K562 (cell line): Measurements from ENCODE around the gene LATS1. TPM values are rescaled to one million over a fixed set of nuclear protein-coding genes. Genes with fewer than 3 reads are reported as not detected.

ENCODE experiments used
- CEBPB ChIP-seq: fragments of 450-650 bp; IDR thresholded peaks from 2 replicates; pipeline ENCODE4 v1.6.1; 2016; ENCODE audit warnings: missing genetic modification characterization, missing compliant biosample characterization
- GTF2F1 ChIP-seq: IDR thresholded peaks from 2 replicates; pipeline ENCODE4 v1.6.1; 2011; ENCODE audit warnings: low read depth, low read length, improper control_type of control experiment
- MEIS2 ChIP-seq: fragments of 450-650 bp; IDR thresholded peaks from 2 replicates; pipeline ENCODE4 v1.6.1; 2014; ENCODE audit warnings: mild to moderate bottlenecking; ENCODE audit not compliant: partially characterized antibody
- ZBTB1 ChIP-seq: sonication (generic); formaldehyde crosslinking; IDR thresholded peaks from 2 replicates; pipeline ENCODE4 v1.8.1; 2023; ENCODE audit warnings: missing genetic modification reagents, low read depth, mild to moderate bottlenecking, borderline replicate concordance
- ZBTB43 ChIP-seq: sonication (generic); formaldehyde crosslinking; IDR thresholded peaks from 2 replicates; pipeline ENCODE4 v1.8.0; 2023; ENCODE audit warnings: mild to moderate bottlenecking, missing genetic modification reagents
- ZFX ChIP-seq: sonication (generic); formaldehyde crosslinking; IDR thresholded peaks from 2 replicates; pipeline ENCODE4 v1.8.0; 2022; ENCODE audit warnings: mild to moderate bottlenecking, missing genetic modification reagents, moderate library complexity
- ZNF121 ChIP-seq: sonication (generic); formaldehyde crosslinking; conservative IDR thresholded peaks from 2 replicates; pipeline ENCODE4 v1.8.0; 2022; ENCODE audit warnings: missing genetic modification reagents
- ZNF778 ChIP-seq: fragments of 450-650 bp; formaldehyde crosslinking; IDR thresholded peaks from 2 replicates; pipeline ENCODE4 v1.4.0; 2020; ENCODE audit warnings: mild to moderate bottlenecking, moderate library complexity
- polyA plus RNA-seq, 8 experiments: library from polyadenylated mRNA; depleted of rRNA in 4 of 8; stranded (reverse) in 5 of 8; unstranded in 3 of 8; fragments of >200 nt; fragmentation: Nextera tagmentation in 2 of 8; fragmentation: Illumina TruSeq in 1 of 8; extraction: Ambion mirVana in 2 of 8; extraction: Trizol in 1 of 8; gene quantifications; 2 replicates each; pipeline versions ENCODE4 v1.2.1 to v1.2.3, GENCODE V29; 2011 to 2014; ENCODE audit warnings: inconsistent platforms in 1 of 8, missing spikeins in 1 of 8
- total RNA-seq, 7 experiments: library from RNA; depleted of rRNA in 6 of 7; stranded (reverse); fragments of >200 nt in 6 of 7; fragmentation: Illumina TruSeq in 2 of 7; extraction: Trizol in 2 of 7; gene quantifications; 2 replicates each; pipeline versions ENCODE4 v1.2.1 to v1.2.3, GENCODE V29; 2011 to 2021; ENCODE audit warnings: low replicate concordance in 1 of 7
- TF ChIP-seq, protein P1 (sequence below): sonication (generic); formaldehyde crosslinking; IDR thresholded peaks from 2 replicates; pipeline ENCODE4 v1.8.0; 2023; ENCODE audit warnings: missing genetic modification reagents, mild to moderate bottlenecking, borderline replicate concordance
- TF ChIP-seq, protein P2 (sequence below), 2 experiments: fragments of 200-800 bp in 1 of 2; sonication (Bioruptor generic) in 1 of 2; sonication (generic) in 1 of 2; formaldehyde crosslinking in 1 of 2; IDR thresholded peaks in 1 of 2; conservative IDR thresholded peaks in 1 of 2; 2 replicates each; pipeline versions ENCODE4 v1.5.0 to v1.6.1; 2016 to 2020; ENCODE audit warnings: missing compliant biosample characterization in 1 of 2, missing genetic modification characterization in 1 of 2, missing genetic modification reagents in 1 of 2
- TF ChIP-seq, protein P3 (sequence below): sonication (generic); formaldehyde crosslinking; IDR thresholded peaks from 2 replicates; pipeline ENCODE4 v1.8.1; 2023; ENCODE audit warnings: mild to moderate bottlenecking, missing genetic modification reagents
- TF ChIP-seq, protein P4 (sequence below), 2 experiments: fragments of 450-650 bp; conservative IDR thresholded peaks; 2 replicates each; pipeline ENCODE4 v1.6.1; 2017; ENCODE audit warnings: mild to moderate bottlenecking in 2 of 2, moderate library complexity in 2 of 2

Gene LATS1
- total and polyA plus RNA-seq, 9 of the 15 experiments (the other 6 are each of a cell fraction or from before 2014, with no cell fraction given), result 5.0 to 36.3 (median 18.4) TPM

DNA sequence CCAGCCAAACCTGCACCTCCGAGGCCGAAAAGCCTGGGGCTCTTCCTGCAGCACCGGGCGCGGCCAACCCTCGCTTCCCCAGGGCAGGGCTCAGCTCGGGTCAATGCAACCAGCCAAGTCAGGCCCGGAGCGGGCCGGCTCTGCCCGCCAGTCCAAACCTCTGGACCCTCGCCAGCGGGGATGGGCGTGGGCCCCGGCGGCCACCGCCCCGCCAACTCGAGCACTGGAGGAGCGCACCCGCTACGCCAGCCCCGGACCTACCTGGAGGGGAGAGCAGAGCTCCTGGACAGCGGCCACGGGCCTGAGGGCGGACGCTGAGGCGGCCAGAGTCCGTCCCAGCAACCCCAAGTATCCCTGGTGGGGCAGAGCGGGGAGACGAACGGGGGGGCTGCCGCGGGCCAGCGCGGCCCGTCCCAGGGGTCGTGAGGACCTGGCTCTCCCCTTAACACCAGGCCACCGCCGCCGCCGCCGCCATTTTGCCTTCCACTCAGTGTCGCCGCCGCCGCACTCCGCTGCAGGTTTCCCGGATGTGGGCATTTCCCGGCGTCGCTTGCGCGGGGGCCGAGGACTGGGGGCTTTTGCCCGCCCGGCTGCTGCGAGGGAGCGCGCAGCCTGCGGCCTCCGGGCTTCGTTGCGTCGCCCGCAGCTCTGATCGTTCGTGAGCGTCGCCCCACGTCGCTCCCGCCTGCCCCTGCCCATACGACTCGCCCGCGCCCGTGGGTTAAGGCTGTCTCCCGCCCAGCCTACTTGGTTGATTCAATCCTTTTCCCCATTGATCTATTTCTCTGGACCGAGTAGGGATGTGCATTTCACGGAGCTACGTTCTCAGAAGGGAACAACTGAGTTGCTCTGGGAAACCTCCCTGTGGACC, at the start of gene LATS1 (continued):
- TF ChIP-seq ZNF121 (CRISPR knock-in tag) (0 out of 2 replicates have a peak, but pooled peaks have one; percentile 21), ZNF778 (no peak), CEBPB (no peak), MEIS2 (no peak), ZBTB43 (CRISPR knock-in tag) (peak; percentile 32; the same call in 1 of the 2 replicates), GTF2F1 (0 out of 2 replicates have a peak, but pooled peaks have one; percentile 61), ZFX (CRISPR knock-in tag) (peak; percentile 99), ZBTB1 (CRISPR knock-in tag) (peak; percentile 73; the same call in 1 of the 2 replicates)
- TF ChIP-seq, protein P1, sequence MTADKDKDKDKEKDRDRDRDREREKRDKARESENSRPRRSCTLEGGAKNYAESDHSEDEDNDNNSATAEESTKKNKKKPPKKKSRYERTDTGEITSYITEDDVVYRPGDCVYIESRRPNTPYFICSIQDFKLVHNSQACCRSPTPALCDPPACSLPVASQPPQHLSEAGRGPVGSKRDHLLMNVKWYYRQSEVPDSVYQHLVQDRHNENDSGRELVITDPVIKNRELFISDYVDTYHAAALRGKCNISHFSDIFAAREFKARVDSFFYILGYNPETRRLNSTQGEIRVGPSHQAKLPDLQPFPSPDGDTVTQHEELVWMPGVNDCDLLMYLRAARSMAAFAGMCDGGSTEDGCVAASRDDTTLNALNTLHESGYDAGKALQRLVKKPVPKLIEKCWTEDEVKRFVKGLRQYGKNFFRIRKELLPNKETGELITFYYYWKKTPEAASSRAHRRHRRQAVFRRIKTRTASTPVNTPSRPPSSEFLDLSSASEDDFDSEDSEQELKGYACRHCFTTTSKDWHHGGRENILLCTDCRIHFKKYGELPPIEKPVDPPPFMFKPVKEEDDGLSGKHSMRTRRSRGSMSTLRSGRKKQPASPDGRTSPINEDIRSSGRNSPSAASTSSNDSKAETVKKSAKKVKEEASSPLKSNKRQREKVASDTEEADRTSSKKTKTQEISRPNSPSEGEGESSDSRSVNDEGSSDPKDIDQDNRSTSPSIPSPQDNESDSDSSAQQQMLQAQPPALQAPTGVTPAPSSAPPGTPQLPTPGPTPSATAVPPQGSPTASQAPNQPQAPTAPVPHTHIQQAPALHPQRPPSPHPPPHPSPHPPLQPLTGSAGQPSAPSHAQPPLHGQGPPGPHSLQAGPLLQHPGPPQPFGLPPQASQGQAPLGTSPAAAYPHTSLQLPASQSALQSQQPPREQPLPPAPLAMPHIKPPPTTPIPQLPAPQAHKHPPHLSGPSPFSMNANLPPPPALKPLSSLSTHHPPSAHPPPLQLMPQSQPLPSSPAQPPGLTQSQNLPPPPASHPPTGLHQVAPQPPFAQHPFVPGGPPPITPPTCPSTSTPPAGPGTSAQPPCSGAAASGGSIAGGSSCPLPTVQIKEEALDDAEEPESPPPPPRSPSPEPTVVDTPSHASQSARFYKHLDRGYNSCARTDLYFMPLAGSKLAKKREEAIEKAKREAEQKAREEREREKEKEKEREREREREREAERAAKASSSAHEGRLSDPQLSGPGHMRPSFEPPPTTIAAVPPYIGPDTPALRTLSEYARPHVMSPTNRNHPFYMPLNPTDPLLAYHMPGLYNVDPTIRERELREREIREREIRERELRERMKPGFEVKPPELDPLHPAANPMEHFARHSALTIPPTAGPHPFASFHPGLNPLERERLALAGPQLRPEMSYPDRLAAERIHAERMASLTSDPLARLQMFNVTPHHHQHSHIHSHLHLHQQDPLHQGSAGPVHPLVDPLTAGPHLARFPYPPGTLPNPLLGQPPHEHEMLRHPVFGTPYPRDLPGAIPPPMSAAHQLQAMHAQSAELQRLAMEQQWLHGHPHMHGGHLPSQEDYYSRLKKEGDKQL, result no peak
- TF ChIP-seq, protein P2, sequence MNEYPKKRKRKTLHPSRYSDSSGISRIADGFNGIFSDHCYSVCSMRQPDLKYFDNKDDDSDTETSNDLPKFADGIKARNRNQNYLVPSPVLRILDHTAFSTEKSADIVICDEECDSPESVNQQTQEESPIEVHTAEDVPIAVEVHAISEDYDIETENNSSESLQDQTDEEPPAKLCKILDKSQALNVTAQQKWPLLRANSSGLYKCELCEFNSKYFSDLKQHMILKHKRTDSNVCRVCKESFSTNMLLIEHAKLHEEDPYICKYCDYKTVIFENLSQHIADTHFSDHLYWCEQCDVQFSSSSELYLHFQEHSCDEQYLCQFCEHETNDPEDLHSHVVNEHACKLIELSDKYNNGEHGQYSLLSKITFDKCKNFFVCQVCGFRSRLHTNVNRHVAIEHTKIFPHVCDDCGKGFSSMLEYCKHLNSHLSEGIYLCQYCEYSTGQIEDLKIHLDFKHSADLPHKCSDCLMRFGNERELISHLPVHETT (CRISPR knock-in tag; conservative IDR thresholded peaks at IDR 0.05 in 1 of 2, IDR thresholded peaks at IDR 0.05 in 1 of 2), result peak in 1 of 2 experiments; percentile 83; a peak in 2 of 4 replicates
- TF ChIP-seq, protein P3, sequence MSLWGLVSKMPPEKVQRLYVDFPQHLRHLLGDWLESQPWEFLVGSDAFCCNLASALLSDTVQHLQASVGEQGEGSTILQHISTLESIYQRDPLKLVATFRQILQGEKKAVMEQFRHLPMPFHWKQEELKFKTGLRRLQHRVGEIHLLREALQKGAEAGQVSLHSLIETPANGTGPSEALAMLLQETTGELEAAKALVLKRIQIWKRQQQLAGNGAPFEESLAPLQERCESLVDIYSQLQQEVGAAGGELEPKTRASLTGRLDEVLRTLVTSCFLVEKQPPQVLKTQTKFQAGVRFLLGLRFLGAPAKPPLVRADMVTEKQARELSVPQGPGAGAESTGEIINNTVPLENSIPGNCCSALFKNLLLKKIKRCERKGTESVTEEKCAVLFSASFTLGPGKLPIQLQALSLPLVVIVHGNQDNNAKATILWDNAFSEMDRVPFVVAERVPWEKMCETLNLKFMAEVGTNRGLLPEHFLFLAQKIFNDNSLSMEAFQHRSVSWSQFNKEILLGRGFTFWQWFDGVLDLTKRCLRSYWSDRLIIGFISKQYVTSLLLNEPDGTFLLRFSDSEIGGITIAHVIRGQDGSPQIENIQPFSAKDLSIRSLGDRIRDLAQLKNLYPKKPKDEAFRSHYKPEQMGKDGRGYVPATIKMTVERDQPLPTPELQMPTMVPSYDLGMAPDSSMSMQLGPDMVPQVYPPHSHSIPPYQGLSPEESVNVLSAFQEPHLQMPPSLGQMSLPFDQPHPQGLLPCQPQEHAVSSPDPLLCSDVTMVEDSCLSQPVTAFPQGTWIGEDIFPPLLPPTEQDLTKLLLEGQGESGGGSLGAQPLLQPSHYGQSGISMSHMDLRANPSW (CRISPR knock-in tag), result no peak; the same call in 1 of the 2 replicates
- TF ChIP-seq, protein P4, sequence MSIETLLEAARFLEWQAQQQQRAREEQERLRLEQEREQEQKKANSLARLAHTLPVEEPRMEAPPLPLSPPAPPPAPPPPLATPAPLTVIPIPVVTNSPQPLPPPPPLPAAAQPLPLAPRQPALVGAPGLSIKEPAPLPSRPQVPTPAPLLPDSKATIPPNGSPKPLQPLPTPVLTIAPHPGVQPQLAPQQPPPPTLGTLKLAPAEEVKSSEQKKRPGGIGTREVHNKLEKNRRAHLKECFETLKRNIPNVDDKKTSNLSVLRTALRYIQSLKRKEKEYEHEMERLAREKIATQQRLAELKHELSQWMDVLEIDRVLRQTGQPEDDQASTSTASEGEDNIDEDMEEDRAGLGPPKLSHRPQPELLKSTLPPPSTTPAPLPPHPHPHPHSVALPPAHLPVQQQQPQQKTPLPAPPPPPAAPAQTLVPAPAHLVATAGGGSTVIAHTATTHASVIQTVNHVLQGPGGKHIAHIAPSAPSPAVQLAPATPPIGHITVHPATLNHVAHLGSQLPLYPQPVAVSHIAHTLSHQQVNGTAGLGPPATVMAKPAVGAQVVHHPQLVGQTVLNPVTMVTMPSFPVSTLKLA (conservative IDR thresholded peaks at IDR 0.05), result peak; percentile 30 to 57; a peak in 3 of 4 replicates
